ENCODE results near the gene MDH2.
"Not testable (repeated sequence)": the region's sequence is repeated elsewhere in the genome, so short reads cannot be mapped to it uniquely, and the experiment has no call there.

The MDH2 gene

GRCh38 chr7:76047305-76047810 is 548 bp upstream of the MDH2 start:
- no peak for DNase-seq (ENCODE audit: low read depth in 3 of 3, low spot score in 1 of 3)

GRCh38 chr7:76048668-76048988 is 722 bp downstream of the MDH2 start:
- no peak for DNase-seq (ENCODE audit: low read depth in 3 of 3, low spot score in 1 of 3)

- no peak for DNase-seq (ENCODE audit: low read depth in 3 of 3, low spot score in 1 of 3)
These were observed 1.4 kb downstream of the MDH2 start for GRCh38 chr7:76049295-76049694.

- DNase-seq (ENCODE audit: low read depth in 3 of 3, low spot score in 1 of 3), result no peak
These were observed 2.6 kb downstream of the MDH2 start for GRCh38 chr7:76050545-76050944.

GRCh38 chr7:76051840-76052239 is 3.9 kb downstream of the MDH2 start:
- DNase-seq (ENCODE audit: low read depth in 3 of 3, low spot score in 1 of 3), result no peak

- not testable (repeated sequence) for DNase-seq (ENCODE audit: low read depth in 3 of 3, low spot score in 1 of 3)
These were observed 4.8 kb downstream of the MDH2 start for GRCh38 chr7:76052681-76053080.

- no peak for DNase-seq (ENCODE audit: low read depth in 3 of 3, low spot score in 1 of 3)
These were observed 5.6 kb downstream of the MDH2 start for GRCh38 chr7:76053461-76053860.

GRCh38 chr7:76054123-76055120 is 6.5 kb downstream of the MDH2 start:
- DNase-seq (ENCODE audit: low read depth in 3 of 3, low spot score in 1 of 3), result no peak

GRCh38 chr7:76056241-76056640 is 8.3 kb downstream of the MDH2 start:
- no peak for DNase-seq (ENCODE audit: low read depth in 3 of 3, low spot score in 1 of 3)

GRCh38 chr7:76057103-76057812 is 9.4 kb downstream of the MDH2 start:
- no peak for DNase-seq (ENCODE audit: low read depth in 3 of 3, low spot score in 1 of 3)

GRCh38 chr7:76057813-76058145 is 9.9 kb downstream of the MDH2 start:
- DNase-seq (ENCODE audit: low read depth in 3 of 3, low spot score in 1 of 3), result no peak

- DNase-seq (ENCODE audit: low read depth in 3 of 3, low spot score in 1 of 3), result not testable (repeated sequence)
These were observed 10.8 kb downstream of the MDH2 start for GRCh38 chr7:76058745-76059144.

GRCh38 chr7:76060842-76061241 is 12.9 kb downstream of the MDH2 start:
- no peak for DNase-seq (ENCODE audit: low read depth in 3 of 3, low spot score in 1 of 3)

GRCh38 chr7:76062254-76062653 is 14.3 kb downstream of the MDH2 start:
- DNase-seq (ENCODE audit: low read depth in 3 of 3, low spot score in 1 of 3), result no peak

GRCh38 chr7:76063114-76063513 is 15.2 kb downstream of the MDH2 start:
- no peak for DNase-seq (ENCODE audit: low read depth in 3 of 3, low spot score in 1 of 3)

- no peak for DNase-seq (ENCODE audit: low read depth in 3 of 3, low spot score in 1 of 3)
These were observed 15.6 kb downstream of the MDH2 start for GRCh38 chr7:76063525-76063924.

- no peak for DNase-seq (ENCODE audit: low read depth in 3 of 3, low spot score in 1 of 3)
These were observed 16.5 kb downstream of the MDH2 start for GRCh38 chr7:76064208-76064970.

- DNase-seq (ENCODE audit: low read depth in 3 of 3, low spot score in 1 of 3), result no peak
These were observed 17.2 kb downstream of the MDH2 start for GRCh38 chr7:76065016-76065612.

- DNase-seq (ENCODE audit: low read depth in 3 of 3, low spot score in 1 of 3), result no peak
These were observed 19.0 kb downstream of the MDH2 start for GRCh38 chr7:76066716-76067503.

GRCh38 chr7:76069238-76069638 is 21.3 kb downstream of the MDH2 start:
- DNase-seq (ENCODE audit: low read depth in 3 of 3, low spot score in 1 of 3), result no peak
